ENCODE data around the gene C2orf42.
"Not testable (repeated sequence)": the region's sequence is repeated elsewhere in the genome, so short reads cannot be mapped to it uniquely, and the experiment has no call there.

Gene C2orf42

DNA sequence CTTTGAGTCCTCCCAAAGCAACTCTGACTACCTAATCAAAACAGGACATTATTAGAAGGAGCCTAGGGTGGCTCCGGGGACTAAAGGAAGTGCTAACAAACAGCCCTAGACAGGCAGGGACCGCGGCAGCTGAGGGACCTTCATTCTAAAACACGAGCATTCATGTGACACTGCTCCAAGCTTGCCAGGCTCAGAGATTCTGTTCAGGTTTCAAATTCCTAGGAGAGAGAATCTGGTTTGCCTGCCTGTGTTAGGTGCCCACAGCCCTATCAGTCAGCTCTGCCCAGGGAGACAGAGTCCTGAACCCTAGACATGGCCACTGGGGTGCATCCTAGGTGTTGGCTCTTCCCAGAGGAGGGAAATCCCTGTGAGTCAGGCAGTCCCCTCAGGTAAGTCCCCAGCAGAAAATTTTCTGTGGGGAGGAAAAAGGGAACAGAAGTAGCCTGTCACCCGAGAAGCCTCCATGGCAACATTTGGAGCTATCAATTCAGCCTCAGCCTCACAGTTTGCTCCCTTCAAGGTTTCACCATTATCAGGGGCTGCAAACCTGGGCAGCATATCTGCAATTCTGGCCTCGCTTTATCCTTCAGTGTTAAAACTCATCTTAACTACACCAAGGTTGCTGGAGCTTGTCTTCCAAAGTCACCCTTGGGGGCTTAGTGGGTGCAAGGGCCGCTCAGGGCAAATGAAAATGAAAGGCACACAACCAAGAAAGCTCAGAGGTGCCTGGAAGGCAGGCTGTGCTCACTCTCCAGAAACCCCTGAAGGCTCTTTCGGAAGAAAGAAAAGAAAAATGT, 75.0 kb downstream of the C2orf42 start:
- TF ChIP-seq, protein P1, sequence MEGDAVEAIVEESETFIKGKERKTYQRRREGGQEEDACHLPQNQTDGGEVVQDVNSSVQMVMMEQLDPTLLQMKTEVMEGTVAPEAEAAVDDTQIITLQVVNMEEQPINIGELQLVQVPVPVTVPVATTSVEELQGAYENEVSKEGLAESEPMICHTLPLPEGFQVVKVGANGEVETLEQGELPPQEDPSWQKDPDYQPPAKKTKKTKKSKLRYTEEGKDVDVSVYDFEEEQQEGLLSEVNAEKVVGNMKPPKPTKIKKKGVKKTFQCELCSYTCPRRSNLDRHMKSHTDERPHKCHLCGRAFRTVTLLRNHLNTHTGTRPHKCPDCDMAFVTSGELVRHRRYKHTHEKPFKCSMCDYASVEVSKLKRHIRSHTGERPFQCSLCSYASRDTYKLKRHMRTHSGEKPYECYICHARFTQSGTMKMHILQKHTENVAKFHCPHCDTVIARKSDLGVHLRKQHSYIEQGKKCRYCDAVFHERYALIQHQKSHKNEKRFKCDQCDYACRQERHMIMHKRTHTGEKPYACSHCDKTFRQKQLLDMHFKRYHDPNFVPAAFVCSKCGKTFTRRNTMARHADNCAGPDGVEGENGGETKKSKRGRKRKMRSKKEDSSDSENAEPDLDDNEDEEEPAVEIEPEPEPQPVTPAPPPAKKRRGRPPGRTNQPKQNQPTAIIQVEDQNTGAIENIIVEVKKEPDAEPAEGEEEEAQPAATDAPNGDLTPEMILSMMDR (conservative IDR thresholded peaks at IDR 0.05; ENCODE audit: low read depth) = no peak
- H3K27ac ChIP-seq = no peak overlapping the region
- no peak for DNase-seq (ENCODE audit: low spot score)
- ChIA-PET CTCF (interaction anchor here (0.5 kb wide), 2 partner anchors 12 to 1520 kb away, joined by 3 read pairs; no protein-coding TSS in a partner anchor), POLR2A (ENCODE audit: low non-redundant PET) (no interaction called here)

GRCh38 chr2:70113359-70114070, 77.3 kb downstream of the C2orf42 start:
- CTCF ChIA-PET = no interaction called here

DNA sequence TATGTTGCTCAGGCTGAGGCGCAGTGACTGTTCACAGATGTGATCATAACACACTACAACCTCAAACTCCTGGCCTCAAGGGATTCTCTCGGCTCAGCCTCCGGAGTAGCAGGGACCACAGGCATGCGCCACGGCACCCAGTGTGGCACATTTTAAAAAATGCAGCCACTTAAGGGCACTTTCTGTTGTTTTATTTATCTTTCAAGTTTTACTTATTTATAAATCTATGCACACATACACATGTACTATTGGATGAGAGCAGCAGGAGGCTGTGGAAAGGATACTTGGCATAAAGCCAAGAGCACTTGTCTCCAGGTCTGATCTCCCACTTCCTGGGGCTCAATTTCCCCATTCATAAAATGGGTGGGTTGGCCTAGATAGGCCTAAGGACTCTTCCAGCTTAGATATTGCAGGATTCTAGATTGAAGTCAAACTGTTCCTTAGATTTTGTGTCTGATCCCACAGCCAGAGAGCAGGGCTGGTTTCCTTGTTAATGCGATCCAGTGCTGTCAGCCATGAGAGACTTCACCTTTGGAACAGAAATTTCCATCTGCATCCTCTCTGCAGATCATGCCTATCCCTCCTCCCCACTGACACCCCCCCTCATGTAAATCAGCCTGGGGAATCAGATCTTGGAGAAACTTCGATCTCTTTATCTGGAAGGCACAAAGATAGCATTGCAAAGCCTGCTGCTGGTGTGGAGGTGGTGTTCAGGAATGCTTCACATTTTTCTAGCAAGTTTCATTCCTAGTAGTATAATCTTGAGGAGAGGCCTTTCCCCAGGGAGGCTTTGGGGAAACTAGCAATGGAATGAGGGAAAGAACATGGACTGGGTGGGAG, 78.8 kb downstream of the C2orf42 start:
- no peak for DNase-seq (ENCODE audit: low spot score)
- no peak overlapping the region for H3K27ac ChIP-seq
- ChIA-PET CTCF (no interaction called here), POLR2A (ENCODE audit: low non-redundant PET) (no interaction called here)
- TF ChIP-seq, protein P1 (conservative IDR thresholded peaks at IDR 0.05; ENCODE audit: low read depth) = no peak

More at GRCh38 chr2:70113359-70114070, 77.3 kb downstream of the C2orf42 start:
- POLR2A ChIA-PET (ENCODE audit: low non-redundant PET) = no interaction called here
- TF ChIP-seq, protein P1 (conservative IDR thresholded peaks at IDR 0.05; ENCODE audit: low read depth) = no peak
- DNase-seq (ENCODE audit: low spot score) = no peak
- H3K27ac ChIP-seq = no peak overlapping the region

- DNase-seq (ENCODE audit: low spot score); H3K27ac ChIP-seq; POLR2A ChIA-PET (ENCODE audit: low non-redundant PET): not testable (repeated sequence)
- CTCF ChIA-PET = interaction anchor here (0.6 kb wide), 1 partner anchor 16 kb away, joined by 3 read pairs; no protein-coding TSS in a partner anchor
Observed at GRCh38 chr2:70110397-70110796, 80.4 kb downstream of the C2orf42 start.

DNA sequence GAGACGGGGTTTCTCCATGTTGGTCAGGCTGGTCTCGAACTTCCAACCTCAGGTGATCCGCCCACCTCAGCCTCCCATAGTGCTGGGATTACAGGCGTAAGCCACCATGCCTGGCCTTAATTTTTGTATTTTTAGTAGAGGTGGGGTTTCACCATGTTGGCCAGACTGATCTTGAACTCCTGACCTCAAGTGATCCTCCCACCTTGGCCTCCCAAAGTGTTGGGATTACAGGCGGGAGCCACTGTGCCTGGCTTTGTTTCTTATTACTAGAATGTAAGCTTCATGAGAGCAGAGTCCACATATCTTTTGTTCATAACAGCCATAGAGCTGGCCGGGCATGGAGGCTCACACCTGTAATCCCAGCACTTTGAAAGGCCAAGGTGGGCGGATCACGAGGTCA, 84.7 kb downstream of the C2orf42 start:
- CTCF ChIA-PET = interaction anchor here (0.7 to 1.0 kb wide), 3 partner anchors 18 to 70 kb away, joined by 3 to 4 read pairs (median 4); no protein-coding TSS in a partner anchor
- H3K27ac ChIP-seq; POLR2A ChIA-PET (ENCODE audit: low non-redundant PET); DNase-seq (ENCODE audit: low spot score): not testable (repeated sequence)

GRCh38 chr2:70104231-70105111, 86.3 kb downstream of the C2orf42 start:
- DNase-seq (ENCODE audit: low spot score) = no peak
- TF ChIP-seq, protein P1 (conservative IDR thresholded peaks at IDR 0.05; ENCODE audit: low read depth) = no peak
- POLR2A ChIA-PET (ENCODE audit: low non-redundant PET) = interaction anchor here (0.6 kb wide), 1 partner anchor 190 kb away, joined by 5 read pairs; the partner anchor contains the start of gene MXD1
- CTCF ChIA-PET = no interaction called here
- H3K27ac ChIP-seq = no peak overlapping the region
